ENCODE measurements around the gene LNX1.

LNX1 gene

GRCh38 chr4:53591372-53591892 is at the start of gene LNX1:
Gene LNX1, minus strand, starts transcription at chr4:53591486. Its CDS starts 17,484 bp downstream, at chr4:53574002.
- no peak for DNase-seq

GRCh38 chr4:53640576-53641453 is 49.5 kb upstream of the LNX1 start:
- peak; percentile 33 for DNase-seq

- DNase-seq: no peak
These were observed 47.6 kb upstream of the LNX1 start for GRCh38 chr4:53638919-53639318.

- DNase-seq: no peak
These were observed 46.1 kb upstream of the LNX1 start for GRCh38 chr4:53637348-53637747.

- DNase-seq: no peak
These were observed 44.6 kb upstream of the LNX1 start for GRCh38 chr4:53635697-53636483.

GRCh38 chr4:53633608-53634007 is 42.3 kb upstream of the LNX1 start:
- DNase-seq: no peak

- no peak for DNase-seq
These were observed 38.0 kb upstream of the LNX1 start for GRCh38 chr4:53629296-53629695.

- DNase-seq: no peak
These were observed 35.2 kb upstream of the LNX1 start for GRCh38 chr4:53626491-53626890.

- no peak for DNase-seq
These were observed 34.6 kb upstream of the LNX1 start for GRCh38 chr4:53625888-53626287.

GRCh38 chr4:53622739-53623151 is 31.5 kb upstream of the LNX1 start:
- no peak for DNase-seq

GRCh38 chr4:53620956-53621355 is 29.7 kb upstream of the LNX1 start:
- no peak for DNase-seq

- no peak for DNase-seq
These were observed 28.1 kb upstream of the LNX1 start for GRCh38 chr4:53619431-53619830.

GRCh38 chr4:53618321-53618720 is 27.0 kb upstream of the LNX1 start:
- no peak for DNase-seq

GRCh38 chr4:53617101-53617680 is 25.9 kb upstream of the LNX1 start:
- DNase-seq: no peak

- DNase-seq: no peak
These were observed 24.9 kb upstream of the LNX1 start for GRCh38 chr4:53616219-53616618.

- no peak for DNase-seq
These were observed 23.3 kb upstream of the LNX1 start for GRCh38 chr4:53614591-53614990.

- DNase-seq: no peak
These were observed 22.1 kb upstream of the LNX1 start for GRCh38 chr4:53613428-53613827.

- DNase-seq: no peak
These were observed 17.4 kb upstream of the LNX1 start for GRCh38 chr4:53608649-53609048.

- no peak for DNase-seq
These were observed 17.0 kb upstream of the LNX1 start for GRCh38 chr4:53608242-53608641.

GRCh38 chr4:53605783-53606182 is 14.5 kb upstream of the LNX1 start:
- DNase-seq: no peak

GRCh38 chr4:53602390-53602789 is 11.1 kb upstream of the LNX1 start:
- no peak for DNase-seq

GRCh38 chr4:53601251-53601764 is 10.0 kb upstream of the LNX1 start:
- peak; percentile 46 for DNase-seq

GRCh38 chr4:53599632-53600031 is 8.3 kb upstream of the LNX1 start:
- DNase-seq: no peak

Measured in NCI-H446 treated with DMSO at 0.1 percent for 48 hours (cell line).